ENCODE results near the gene CPNE4.

- TF ChIP-seq CTCF (IDR thresholded peaks at IDR 0.05) (no peak), POLR2A (IDR thresholded peaks at IDR 0.05) (no peak)
Observed at GRCh38 chr3:131981323-131981722, 53.5 kb downstream of the CPNE4 start.

Measured in stomach (tissue), 4 donors.